ENCODE measurements around the gene ZNF747.

The ZNF747 gene

DNA sequence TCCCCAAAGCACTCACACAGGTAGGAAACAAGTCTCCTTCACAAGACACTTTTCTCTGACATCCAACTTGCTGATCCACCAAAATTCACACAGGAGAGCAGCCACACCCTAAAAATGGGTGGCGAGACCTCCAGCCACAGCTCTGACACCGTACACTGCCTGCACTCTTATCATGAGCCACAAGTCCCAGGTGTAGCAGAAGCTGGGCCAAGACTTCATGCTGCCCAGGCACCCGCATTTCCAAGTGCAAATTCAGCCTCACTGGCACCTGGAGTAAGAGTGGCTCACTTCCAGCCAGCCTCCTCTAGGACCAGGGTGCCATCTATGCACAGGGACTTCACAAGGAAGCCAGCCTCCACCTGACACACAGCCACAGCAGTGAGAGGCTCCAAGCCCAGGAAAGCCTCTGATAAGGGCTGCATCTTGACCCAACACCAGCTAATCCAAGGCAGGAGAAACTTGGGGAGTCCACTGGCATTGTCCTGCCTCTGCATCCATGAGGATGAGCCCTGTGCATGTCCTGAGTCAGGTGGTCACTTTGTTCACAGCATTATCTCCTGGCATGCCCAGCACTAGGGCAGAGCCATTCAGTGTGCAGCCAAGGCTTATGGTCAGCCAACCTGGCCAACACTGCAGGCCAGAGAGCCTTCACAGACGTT is 5.7 kb downstream of the ZNF747 start:
- H3K27ac ChIP-seq = peak overlapping the region; percentile 97
- ChIA-PET POLR2A (ENCODE audit: low non-redundant PET) (no interaction called here), CTCF (interaction anchor here (0.7 kb wide), 2 partner anchors 98 to 165 kb away, joined by 3 read pairs; no protein-coding TSS in a partner anchor)
- DNase-seq (ENCODE audit: low spot score) = no peak
- TF ChIP-seq CTCF (conservative IDR thresholded peaks at IDR 0.05; ENCODE audit: low read depth) = no peak

- CTCF ChIA-PET = interaction anchor here (0.9 to 1.4 kb wide), 2 partner anchors 8 to 102 kb away, joined by 3 to 8 read pairs; no protein-coding TSS in a partner anchor
Observed at GRCh38 chr16:30527635-30528178, 7.0 kb downstream of the ZNF747 start.

GRCh38 chr16:30526823-30527634 is 7.6 kb downstream of the ZNF747 start:
- CTCF ChIA-PET = interaction anchor here (0.6 to 1.4 kb wide), 3 partner anchors 9 to 131 kb away, joined by 3 to 8 read pairs (median 4); partner anchors contain the start of gene FBRS
- TF ChIP-seq CTCF (conservative IDR thresholded peaks at IDR 0.05; ENCODE audit: low read depth) = no peak
- peak; percentile 98 for DNase-seq (ENCODE audit: low spot score)
- peak overlapping the region; percentile 97 for H3K27ac ChIP-seq
- POLR2A ChIA-PET (ENCODE audit: low non-redundant PET) = interaction anchor here (0.5 to 1.2 kb wide), 5 partner anchors 9 to 118 kb away, joined by 3 to 9 read pairs (median 4); partner anchors contain the start of gene DCTPP1

More at GRCh38 chr16:30527635-30528178, 7.0 kb downstream of the ZNF747 start:
- H3K27ac ChIP-seq = peak overlapping the region; percentile 97
- POLR2A ChIA-PET (ENCODE audit: low non-redundant PET) = interaction anchor here (1.0 to 1.2 kb wide), 2 partner anchors 8 to 98 kb away, joined by 5 to 9 read pairs; partner anchors contain the start of gene DCTPP1
- peak; percentile 63 for DNase-seq (ENCODE audit: low spot score)
- TF ChIP-seq CTCF (conservative IDR thresholded peaks at IDR 0.05; ENCODE audit: low read depth) = no peak

DNA sequence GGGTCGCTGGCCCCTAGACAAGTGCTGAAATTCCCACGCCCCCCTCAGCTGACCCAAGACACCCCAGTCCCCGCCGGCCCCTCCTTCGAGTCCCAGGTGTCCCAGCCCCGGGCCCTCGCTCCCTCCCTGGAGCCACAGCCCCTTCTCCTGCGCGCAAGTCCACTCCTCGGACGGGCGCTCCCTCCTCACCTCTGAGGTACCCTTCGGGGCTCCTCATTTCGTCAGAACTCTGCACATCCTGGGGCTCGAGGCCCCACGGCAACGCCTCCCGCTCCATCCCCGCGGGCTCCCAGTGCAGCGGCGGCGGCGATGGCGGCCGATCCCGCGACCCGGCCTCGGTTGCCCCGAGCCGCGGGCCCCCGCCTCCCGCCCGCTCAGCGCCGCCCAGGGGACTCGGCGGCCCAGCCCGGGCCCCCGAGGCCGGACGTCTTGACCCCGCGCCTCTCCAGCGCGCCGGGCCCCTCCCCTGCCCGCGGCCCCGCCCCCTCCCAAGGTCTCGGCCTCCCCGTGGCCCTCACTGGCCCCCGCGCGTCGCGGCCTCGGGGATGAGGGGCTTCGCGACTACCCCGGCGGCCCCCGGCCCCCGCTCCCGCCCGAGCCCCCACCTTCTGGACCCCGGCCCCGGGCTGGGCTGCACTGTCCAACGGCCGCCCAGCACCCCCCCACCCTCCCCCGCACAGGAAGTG is 8.4 kb downstream of the ZNF747 start, which contains the start of gene ZNF768:
TSS of gene ZNF768 (minus strand) at position 430 of the 686 bp plus-strand sequence. CDS start at position 277, 153 bp downstream.
- DNase-seq (ENCODE audit: low spot score) = no peak
- TF ChIP-seq CTCF (conservative IDR thresholded peaks at IDR 0.05; ENCODE audit: low read depth) = no peak
- POLR2A ChIA-PET (ENCODE audit: low non-redundant PET) = interaction anchor here (0.5 to 1.2 kb wide), 5 partner anchors 9 to 97 kb away, joined by 3 to 9 read pairs (median 4); partner anchors contain the start of gene DCTPP1
- peak within 1 kb of the TSS; percentile 97 for H3K27ac ChIP-seq
- CTCF ChIA-PET = interaction anchor here (0.6 to 0.7 kb wide), 3 partner anchors 9 to 132 kb away, joined by 3 to 4 read pairs (median 4); partner anchors contain the start of gene FBRS

- POLR2A ChIA-PET (ENCODE audit: low non-redundant PET) = interaction anchor here (0.6 to 1.1 kb wide), 2 partner anchors 59 to 96 kb away, joined by 3 to 4 read pairs; partner anchors contain the start of gene DCTPP1
- no peak for DNase-seq (ENCODE audit: low spot score)
- CTCF ChIA-PET = interaction anchor here (0.6 to 0.7 kb wide), 2 partner anchors 10 to 59 kb away, joined by 3 to 4 read pairs; no protein-coding TSS in a partner anchor
Observed at GRCh38 chr16:30525844-30526136, 8.9 kb downstream of the ZNF747 start.

More at GRCh38 chr16:30525844-30526136, 8.9 kb downstream of the ZNF747 start:
- peak overlapping the region; percentile 97 for H3K27ac ChIP-seq
- TF ChIP-seq CTCF (conservative IDR thresholded peaks at IDR 0.05; ENCODE audit: low read depth) = no peak

Measured in RWPE1 (cell line).